ENCODE results near the gene PROSER3. TPM values are rescaled to one million over a fixed set of nuclear protein-coding genes. Genes with fewer than 3 reads are reported as not detected.

Gene PROSER3
- total RNA-seq, 2 experiments from 2014 or later, result 17.2 to 66.1 TPM

DNA sequence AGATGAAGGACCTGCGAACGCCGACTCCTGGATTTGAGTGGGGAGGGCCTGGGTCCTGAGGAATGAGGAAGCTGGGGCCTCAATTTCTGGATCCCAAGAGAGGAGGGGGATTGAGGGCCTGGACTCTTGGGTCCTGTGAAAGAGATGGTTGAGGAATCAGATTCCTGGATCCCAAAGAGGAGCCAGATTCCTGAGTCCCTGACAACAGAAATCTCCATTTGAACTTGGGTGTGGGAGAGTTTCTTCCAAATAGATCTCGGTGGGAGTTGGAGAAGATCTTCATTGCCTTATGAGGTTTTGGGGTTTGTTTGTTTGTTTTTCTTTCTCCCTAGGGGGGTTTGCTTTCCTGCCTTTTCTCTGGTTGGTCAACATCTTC is 11.9 kb upstream of the PROSER3 start:
- intact Hi-C loops (cut with micrococcal nuclease; ENCODE audit: unreplicated experiment), result loop anchor here (10.0 kb wide), 1 partner anchor 1311 kb away; no protein-coding TSS in a partner anchor
- Histone ChIP-seq H3K4me3 (ENCODE audit: low read depth, low read length, poor library complexity, severe bottlenecking) (peak overlapping the region; percentile 78), H3K4me2 (ENCODE audit: low read length) (peak overlapping the region; percentile 86), H3K36me3 (ENCODE audit: insufficient read depth, low read length) (no peaks in the 10 kb centered on the region; the same call in 1 of the 2 replicates), H3K27ac (ENCODE audit: low read depth, low read length, poor library complexity, severe bottlenecking) (peak overlapping the region; percentile 86), H3K9me2 (ENCODE audit: insufficient read depth, low read length) (no peaks in the 10 kb centered on the region), H4K20me1 (ENCODE audit: insufficient read depth, low read length) (no peaks in the 10 kb centered on the region), H3K9me3 (ENCODE audit: low read length) (no peaks in the 10 kb centered on the region), H3K79me2 (ENCODE audit: insufficient read depth, low read depth, low read length) (peaks cover 14% of the 10 kb centered on the region; the same call in 1 of the 2 replicates), H2AFZ (ENCODE audit: low read length) (no peak overlapping the region; the same call in 1 of the 2 replicates), H3K4me1 (ENCODE audit: insufficient read depth, low read length, poor library complexity, severe bottlenecking) (peaks cover 55% of the 10 kb centered on the region)
- no peak for DNase-seq (ENCODE audit: low spot score)
- TF ChIP-seq, protein P1, sequence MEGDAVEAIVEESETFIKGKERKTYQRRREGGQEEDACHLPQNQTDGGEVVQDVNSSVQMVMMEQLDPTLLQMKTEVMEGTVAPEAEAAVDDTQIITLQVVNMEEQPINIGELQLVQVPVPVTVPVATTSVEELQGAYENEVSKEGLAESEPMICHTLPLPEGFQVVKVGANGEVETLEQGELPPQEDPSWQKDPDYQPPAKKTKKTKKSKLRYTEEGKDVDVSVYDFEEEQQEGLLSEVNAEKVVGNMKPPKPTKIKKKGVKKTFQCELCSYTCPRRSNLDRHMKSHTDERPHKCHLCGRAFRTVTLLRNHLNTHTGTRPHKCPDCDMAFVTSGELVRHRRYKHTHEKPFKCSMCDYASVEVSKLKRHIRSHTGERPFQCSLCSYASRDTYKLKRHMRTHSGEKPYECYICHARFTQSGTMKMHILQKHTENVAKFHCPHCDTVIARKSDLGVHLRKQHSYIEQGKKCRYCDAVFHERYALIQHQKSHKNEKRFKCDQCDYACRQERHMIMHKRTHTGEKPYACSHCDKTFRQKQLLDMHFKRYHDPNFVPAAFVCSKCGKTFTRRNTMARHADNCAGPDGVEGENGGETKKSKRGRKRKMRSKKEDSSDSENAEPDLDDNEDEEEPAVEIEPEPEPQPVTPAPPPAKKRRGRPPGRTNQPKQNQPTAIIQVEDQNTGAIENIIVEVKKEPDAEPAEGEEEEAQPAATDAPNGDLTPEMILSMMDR (conservative IDR thresholded peaks at IDR 0.05; ENCODE audit: low read length), result no peak
- no peak for TF ChIP-seq EZH2phosphoT487 (IDR thresholded peaks at IDR 0.05; ENCODE audit: borderline replicate concordance, low read depth, low read length)
- ChIA-PET CTCF (ENCODE audit: unreplicated experiment) (no interaction called here), POLR2A (interaction anchor here (0.5 to 1.0 kb wide), 5 partner anchors 34 to 608 kb away, joined by 3 to 4 read pairs (median 3); partner anchors contain the start of gene ALKBH6)
- no TSS peak for BruUV-seq (replicated peaks)

DNA sequence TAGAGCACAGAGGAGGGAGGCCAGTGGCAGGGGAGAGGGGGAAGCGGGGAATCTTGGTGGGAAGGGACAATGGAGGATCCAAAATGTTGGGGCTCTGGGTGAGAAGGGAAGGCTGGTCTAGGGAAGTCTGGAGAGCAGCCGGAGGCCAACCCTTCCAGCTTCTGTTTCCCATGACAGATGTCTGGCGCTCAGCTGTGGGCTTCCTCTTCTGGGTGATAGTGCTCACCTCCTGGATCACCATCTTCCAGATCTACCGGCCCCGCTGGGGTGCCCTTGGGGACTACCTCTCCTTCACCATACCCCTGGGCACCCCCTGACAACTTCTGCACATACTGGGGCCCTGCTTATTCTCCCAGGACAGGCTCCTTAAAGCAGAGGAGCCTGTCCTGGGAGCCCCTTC is 11.4 kb upstream of the PROSER3 start:
- ChIA-PET CTCF (ENCODE audit: unreplicated experiment) (no interaction called here), POLR2A (interaction anchor here (0.7 to 1.0 kb wide), 2 partner anchors 12 to 257 kb away, joined by 3 to 6 read pairs; no protein-coding TSS in a partner anchor)
- Histone ChIP-seq H3K4me1 (ENCODE audit: insufficient read depth, low read length, poor library complexity, severe bottlenecking) (peaks cover 52% of the 10 kb centered on the region), H3K36me3 (ENCODE audit: insufficient read depth, low read length) (no peaks in the 10 kb centered on the region; the same call in 1 of the 2 replicates), H4K20me1 (ENCODE audit: insufficient read depth, low read length) (no peaks in the 10 kb centered on the region), H3K4me2 (ENCODE audit: low read length) (peak overlapping the region; percentile 86), H2AFZ (ENCODE audit: low read length) (no peak overlapping the region), H3K9me2 (ENCODE audit: insufficient read depth, low read length) (no peaks in the 10 kb centered on the region), H3K27ac (ENCODE audit: low read depth, low read length, poor library complexity, severe bottlenecking) (peak overlapping the region; percentile 86), H3K9me3 (ENCODE audit: low read length) (no peaks in the 10 kb centered on the region), H3K79me2 (ENCODE audit: insufficient read depth, low read depth, low read length) (peaks cover 14% of the 10 kb centered on the region; the same call in 1 of the 2 replicates), H3K4me3 (ENCODE audit: low read depth, low read length, poor library complexity, severe bottlenecking) (peak overlapping the region; percentile 78)
- intact Hi-C loops (cut with micrococcal nuclease; ENCODE audit: unreplicated experiment), result loop anchor here (10.0 kb wide), 1 partner anchor 1312 kb away; no protein-coding TSS in a partner anchor
- BruUV-seq (replicated peaks), result no TSS peak
- DNase-seq (ENCODE audit: low spot score), result no peak
- TF ChIP-seq, protein P1 (conservative IDR thresholded peaks at IDR 0.05; ENCODE audit: low read length), result no peak
- no peak for TF ChIP-seq EZH2phosphoT487 (IDR thresholded peaks at IDR 0.05; ENCODE audit: borderline replicate concordance, low read depth, low read length)

All from OCI-LY7 (cell line).